Activated naive CD4-positive, alpha-beta T cell treated with anti-CD3 and anti-CD28 coated beads, Interleukin-2, amount 50 U/mL, for 24 hours (primary cell): ENCODE results near the gene FANCB.

Source experiments
- H3K27ac Mint-ChIP-seq: one replicate; pipeline ENCODE4 v1.8.0; 2021; ENCODE audit warnings: mild to moderate bottlenecking, mixed read lengths
- H3K27me3 Mint-ChIP-seq: one replicate; pipeline ENCODE4 v1.8.0; 2021; ENCODE audit warnings: mixed read lengths
- H3K36me3 Mint-ChIP-seq: one replicate; pipeline ENCODE4 v1.8.0; 2021; ENCODE audit warnings: mixed read lengths
- H3K4me1 Mint-ChIP-seq: one replicate; pipeline ENCODE4 v1.8.0; 2021; ENCODE audit warnings: mixed read lengths
- H3K4me3 Mint-ChIP-seq: one replicate; pipeline ENCODE4 v1.8.0; 2021; ENCODE audit warnings: mild to moderate bottlenecking, mixed read lengths
- H3K9me3 Mint-ChIP-seq: one replicate; pipeline ENCODE4 v1.8.0; 2021; ENCODE audit warnings: mixed read lengths

FANCB gene

DNA sequence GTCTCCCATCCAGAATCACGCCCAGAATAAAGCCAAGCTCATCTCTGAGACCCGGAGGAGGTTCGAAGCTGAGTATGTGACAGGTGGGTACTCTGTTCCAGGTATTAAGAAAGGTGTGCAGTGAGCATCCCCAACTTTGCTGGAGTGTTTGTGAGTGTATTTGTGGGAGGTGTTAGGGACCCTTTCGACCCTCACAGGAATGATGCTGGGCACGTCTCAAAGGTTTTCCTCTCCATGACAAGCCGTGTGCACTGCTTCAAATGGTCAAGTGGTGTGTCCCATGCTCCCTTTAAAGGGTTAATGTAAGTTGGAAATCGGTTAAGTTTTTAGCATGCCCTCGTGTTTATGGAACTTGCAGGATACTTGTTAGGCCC lies 794 bp upstream of the FANCB start:
- Mint-ChIP-seq H3K4me1 (peaks cover 18% of the 10 kb centered on the region), H3K4me3 (peak overlapping the region; percentile 88), H3K36me3 (peaks cover 4% of the 10 kb centered on the region), H3K9me3 (no peaks in the 10 kb centered on the region), H3K27ac (peak overlapping the region; percentile 65), H3K27me3 (no peaks in the 10 kb centered on the region)

GRCh38 chrX:14872355-14872754 lies 514 bp downstream of the FANCB start:
- H3K4me3 Mint-ChIP-seq: peak overlapping the region; percentile 88

DNA sequence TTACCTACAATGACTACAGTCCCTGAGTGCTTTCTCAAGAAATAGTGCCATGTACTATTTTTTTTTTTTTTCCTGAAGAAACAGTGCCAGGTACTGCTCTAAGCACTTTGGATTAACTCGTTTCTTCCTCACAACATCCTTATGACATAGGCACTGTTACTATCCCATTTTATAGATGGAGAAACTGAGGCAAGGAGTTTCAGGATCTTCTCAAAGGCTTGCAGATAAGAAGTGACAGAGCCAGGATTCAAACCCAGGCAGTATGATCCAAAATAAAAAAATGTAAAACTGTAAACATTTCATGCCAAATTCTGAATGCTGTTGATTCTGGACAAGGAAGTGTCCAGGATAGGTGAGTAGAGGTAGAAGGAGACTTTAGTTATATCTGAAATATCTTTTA lies 1.1 kb downstream of the FANCB start:
- peaks cover 14% of the 10 kb centered on the region for H3K4me1 Mint-ChIP-seq
- H3K27me3 Mint-ChIP-seq: no peaks in the 10 kb centered on the region
- no peaks in the 10 kb centered on the region for H3K9me3 Mint-ChIP-seq
- H3K27ac Mint-ChIP-seq: no peak overlapping the region
- peaks cover 8% of the 10 kb centered on the region for H3K36me3 Mint-ChIP-seq
- H3K4me3 Mint-ChIP-seq: peak overlapping the region; percentile 78

More at GRCh38 chrX:14872355-14872754, 514 bp downstream of the FANCB start:
- H3K9me3 Mint-ChIP-seq: no peaks in the 10 kb centered on the region
- H3K27me3 Mint-ChIP-seq: no peaks in the 10 kb centered on the region
- no peak overlapping the region for H3K27ac Mint-ChIP-seq
- H3K4me1 Mint-ChIP-seq: peaks cover 14% of the 10 kb centered on the region
- peaks cover 7% of the 10 kb centered on the region for H3K36me3 Mint-ChIP-seq

GRCh38 chrX:14865201-14865600 lies 7.7 kb downstream of the FANCB start:
- Mint-ChIP-seq H3K27me3 (no peaks in the 10 kb centered on the region), H3K27ac (no peak overlapping the region), H3K36me3 (peaks cover 7% of the 10 kb centered on the region), H3K4me1 (no peaks in the 10 kb centered on the region), H3K4me3 (no peak overlapping the region), H3K9me3 (no peaks in the 10 kb centered on the region)

- H3K27ac Mint-ChIP-seq: no peak overlapping the region
- H3K9me3 Mint-ChIP-seq: no peaks in the 10 kb centered on the region
- no peaks in the 10 kb centered on the region for H3K27me3 Mint-ChIP-seq
- no peak overlapping the region for H3K4me3 Mint-ChIP-seq
- peaks cover 7% of the 10 kb centered on the region for H3K36me3 Mint-ChIP-seq
- no peaks in the 10 kb centered on the region for H3K4me1 Mint-ChIP-seq
Measured at GRCh38 chrX:14864631-14865030, 8.2 kb downstream of the FANCB start.

GRCh38 chrX:14851526-14851925 lies 21.3 kb downstream of the FANCB start:
- Mint-ChIP-seq H3K4me1 (no peaks in the 10 kb centered on the region), H3K4me3 (no peak overlapping the region), H3K27me3 (no peaks in the 10 kb centered on the region), H3K27ac (no peak overlapping the region), H3K36me3 (peaks cover 3% of the 10 kb centered on the region), H3K9me3 (no peaks in the 10 kb centered on the region)

- H3K27ac Mint-ChIP-seq: no peak overlapping the region
- no peaks in the 10 kb centered on the region for H3K4me1 Mint-ChIP-seq
- H3K9me3 Mint-ChIP-seq: no peaks in the 10 kb centered on the region
- peaks cover 3% of the 10 kb centered on the region for H3K36me3 Mint-ChIP-seq
- H3K27me3 Mint-ChIP-seq: no peaks in the 10 kb centered on the region
- no peak overlapping the region for H3K4me3 Mint-ChIP-seq
Measured at GRCh38 chrX:14843666-14844065, 29.2 kb downstream of the FANCB start.

- no peak overlapping the region for H3K27ac Mint-ChIP-seq
- no peaks in the 10 kb centered on the region for H3K4me1 Mint-ChIP-seq
- H3K9me3 Mint-ChIP-seq: no peaks in the 10 kb centered on the region
- H3K4me3 Mint-ChIP-seq: no peak overlapping the region
- no peaks in the 10 kb centered on the region for H3K27me3 Mint-ChIP-seq
- peaks cover 14% of the 10 kb centered on the region for H3K36me3 Mint-ChIP-seq
Measured at GRCh38 chrX:14837155-14837554, 35.7 kb downstream of the FANCB start.

GRCh38 chrX:14832586-14832985 lies 40.3 kb downstream of the FANCB start:
- no peak overlapping the region for H3K4me3 Mint-ChIP-seq
- no peak overlapping the region for H3K27ac Mint-ChIP-seq
- H3K4me1 Mint-ChIP-seq: no peaks in the 10 kb centered on the region
- H3K9me3 Mint-ChIP-seq: no peaks in the 10 kb centered on the region
- H3K36me3 Mint-ChIP-seq: peaks cover 11% of the 10 kb centered on the region
- no peaks in the 10 kb centered on the region for H3K27me3 Mint-ChIP-seq

- peaks cover 11% of the 10 kb centered on the region for H3K36me3 Mint-ChIP-seq
- no peaks in the 10 kb centered on the region for H3K4me1 Mint-ChIP-seq
Measured at GRCh38 chrX:14832151-14832550, 40.7 kb downstream of the FANCB start.

GRCh38 chrX:14829643-14830042 lies 43.2 kb downstream of the FANCB start:
- Mint-ChIP-seq H3K9me3 (no peaks in the 10 kb centered on the region), H3K4me1 (no peaks in the 10 kb centered on the region), H3K4me3 (no peak overlapping the region), H3K27me3 (peaks cover 1% of the 10 kb centered on the region), H3K36me3 (peaks cover 1% of the 10 kb centered on the region), H3K27ac (no peak overlapping the region)

More at GRCh38 chrX:14832151-14832550, 40.7 kb downstream of the FANCB start:
- Mint-ChIP-seq H3K4me3 (no peak overlapping the region), H3K27ac (no peak overlapping the region), H3K9me3 (no peaks in the 10 kb centered on the region), H3K27me3 (no peaks in the 10 kb centered on the region)

- H3K27me3 Mint-ChIP-seq: peaks cover 1% of the 10 kb centered on the region
- no peaks in the 10 kb centered on the region for H3K9me3 Mint-ChIP-seq
- no peak overlapping the region for H3K4me3 Mint-ChIP-seq
- no peak overlapping the region for H3K27ac Mint-ChIP-seq
- no peaks in the 10 kb centered on the region for H3K4me1 Mint-ChIP-seq
- H3K36me3 Mint-ChIP-seq: no peaks in the 10 kb centered on the region
Measured at GRCh38 chrX:14826319-14826718, 46.5 kb downstream of the FANCB start.

DNA sequence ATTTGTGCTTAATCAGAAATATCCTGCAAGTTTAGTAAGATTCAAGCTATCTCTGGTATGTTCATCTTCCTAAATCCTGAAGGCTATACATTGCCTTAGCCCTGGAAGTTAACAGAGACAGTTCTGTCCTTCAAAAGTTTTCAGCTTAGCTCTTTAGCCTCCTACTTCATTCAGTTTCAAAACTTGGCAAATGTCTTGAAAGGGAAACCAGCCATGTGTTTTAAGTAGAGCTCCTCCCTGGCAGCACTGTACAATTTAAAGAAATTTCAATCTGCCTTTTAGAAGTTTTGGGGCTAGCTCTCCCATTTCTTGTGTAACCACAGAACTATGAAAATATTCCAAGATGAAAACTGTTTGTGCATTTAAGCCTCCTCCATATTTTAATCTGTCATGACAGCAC lies 47.0 kb downstream of the FANCB start:
- Mint-ChIP-seq H3K4me1 (no peaks in the 10 kb centered on the region), H3K36me3 (no peaks in the 10 kb centered on the region), H3K4me3 (no peak overlapping the region), H3K27me3 (peaks cover 1% of the 10 kb centered on the region), H3K9me3 (no peaks in the 10 kb centered on the region), H3K27ac (no peak overlapping the region)

- no peaks in the 10 kb centered on the region for H3K4me1 Mint-ChIP-seq
- H3K9me3 Mint-ChIP-seq: no peaks in the 10 kb centered on the region
- no peaks in the 10 kb centered on the region for H3K36me3 Mint-ChIP-seq
- H3K27ac Mint-ChIP-seq: no peak overlapping the region
- H3K4me3 Mint-ChIP-seq: no peak overlapping the region
- H3K27me3 Mint-ChIP-seq: peaks cover 1% of the 10 kb centered on the region
Measured at GRCh38 chrX:14819769-14820168, 53.1 kb downstream of the FANCB start.

GRCh38 chrX:14817571-14817970 lies 55.3 kb downstream of the FANCB start:
- no peaks in the 10 kb centered on the region for H3K9me3 Mint-ChIP-seq
- no peaks in the 10 kb centered on the region for H3K36me3 Mint-ChIP-seq
- H3K27me3 Mint-ChIP-seq: peaks cover 1% of the 10 kb centered on the region
- H3K4me3 Mint-ChIP-seq: no peak overlapping the region
- H3K27ac Mint-ChIP-seq: no peak overlapping the region
- H3K4me1 Mint-ChIP-seq: no peaks in the 10 kb centered on the region

GRCh38 chrX:14802943-14803710 lies 69.7 kb downstream of the FANCB start:
- Mint-ChIP-seq H3K27ac (no peak overlapping the region), H3K27me3 (peaks cover 1% of the 10 kb centered on the region), H3K36me3 (no peaks in the 10 kb centered on the region), H3K4me3 (no peak overlapping the region), H3K4me1 (no peaks in the 10 kb centered on the region), H3K9me3 (no peaks in the 10 kb centered on the region)

DNA sequence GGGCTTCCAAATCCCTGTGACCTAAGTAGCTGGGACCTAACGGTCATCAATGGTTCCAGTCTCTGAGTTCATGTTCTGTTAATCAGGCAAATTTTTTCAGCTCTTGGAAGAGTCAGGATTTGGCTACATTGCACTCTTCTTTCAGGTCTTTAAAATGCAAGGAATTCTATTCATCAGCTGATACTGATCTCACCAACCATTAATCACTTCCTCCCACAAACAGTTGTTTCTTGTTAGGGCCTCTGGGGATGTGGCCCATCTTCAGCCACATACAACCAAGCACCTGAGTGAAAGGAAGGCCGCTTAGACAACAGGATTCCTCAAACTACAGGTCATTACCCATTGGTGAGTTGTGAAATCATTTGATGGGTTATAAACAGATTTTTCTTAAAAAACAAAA lies 71.7 kb downstream of the FANCB start:
- Mint-ChIP-seq H3K27me3 (peaks cover 1% of the 10 kb centered on the region), H3K4me3 (no peak overlapping the region), H3K4me1 (no peaks in the 10 kb centered on the region), H3K9me3 (no peaks in the 10 kb centered on the region), H3K27ac (no peak overlapping the region), H3K36me3 (no peaks in the 10 kb centered on the region)
